Eye (tissue), 1 donor: Measurements from ENCODE around the gene EFNA2.

Source experiments
- DNase-seq: peaks from one replicate; pipeline ENCODE4 v3.0.0-alpha.2; 2015

EFNA2 gene

GRCh38 chr19:1285737-1286360 is at the start of gene EFNA2:
Gene EFNA2, plus strand, starts transcription at chr19:1285873. Its CDS starts 296 bp downstream, at chr19:1286169.
- DNase-seq: peak; percentile 55

GRCh38 chr19:1236576-1236975 is 49.1 kb upstream of the EFNA2 start:
- DNase-seq: peak; percentile 70

GRCh38 chr19:1237027-1237659 is 48.5 kb upstream of the EFNA2 start:
- peak; percentile 71 for DNase-seq

- peak; percentile 73 for DNase-seq
Measured at GRCh38 chr19:1237754-1238368, 47.8 kb upstream of the EFNA2 start, which contains the start of gene CBARP. Gene CBARP, minus strand, starts transcription at chr19:1238005. Its CDS starts 1,905 bp downstream, at chr19:1236100.

GRCh38 chr19:1238369-1239303 is 47.0 kb upstream of the EFNA2 start:
- peak; percentile 36 for DNase-seq

- DNase-seq: no peak
Measured at GRCh38 chr19:1239420-1239795, 46.3 kb upstream of the EFNA2 start.

- peak; percentile 95 for DNase-seq
Measured at GRCh38 chr19:1239796-1240737, 45.6 kb upstream of the EFNA2 start.

- DNase-seq: peak; percentile 37
Measured at GRCh38 chr19:1240925-1241324, 44.7 kb upstream of the EFNA2 start.

GRCh38 chr19:1241417-1242095 is 44.1 kb upstream of the EFNA2 start, which contains the start of gene ATP5F1D:
Gene ATP5F1D, plus strand, starts transcription at chr19:1241751. Its CDS starts 100 bp downstream, at chr19:1241851.
- peak; percentile 96 for DNase-seq

- peak; percentile 92 for DNase-seq
Measured at GRCh38 chr19:1243768-1244692, 41.6 kb upstream of the EFNA2 start.

- DNase-seq: peak; percentile 6
Measured at GRCh38 chr19:1244693-1245451, 40.8 kb upstream of the EFNA2 start.

GRCh38 chr19:1245494-1246264 is 40.0 kb upstream of the EFNA2 start:
- DNase-seq: peak; percentile 24

GRCh38 chr19:1246265-1247087 is 39.2 kb upstream of the EFNA2 start:
- peak; percentile 53 for DNase-seq

GRCh38 chr19:1247748-1248138 is 37.9 kb upstream of the EFNA2 start:
- no peak for DNase-seq

- DNase-seq: peak; percentile 93
Measured at GRCh38 chr19:1248139-1248785, 37.4 kb upstream of the EFNA2 start, which contains the start of gene MIDN. Gene MIDN, plus strand, starts transcription at chr19:1248583. Its CDS starts 1,714 bp downstream, at chr19:1250297.

GRCh38 chr19:1248786-1249297 is 36.8 kb upstream of the EFNA2 start:
- peak; percentile 95 for DNase-seq
